A549 treated with RU486 at 1 μM for 4 hours (cell line): ENCODE results near the gene S100A7. TPM values are rescaled to one million over a fixed set of nuclear protein-coding genes. Genes with fewer than 3 reads are reported as not detected.

ENCODE experiments used
- total RNA-seq: library from RNA; stranded (reverse); fragments of 200-300 nt; extraction: Qiagen RNA extraction; gene quantifications from 5 replicates; pipeline ENCODE4 v1.2.3, GENCODE V29; 2022; ENCODE audit warnings: low read depth

S100A7 gene
- not detected in 5 replicates for total RNA-seq

DNA sequence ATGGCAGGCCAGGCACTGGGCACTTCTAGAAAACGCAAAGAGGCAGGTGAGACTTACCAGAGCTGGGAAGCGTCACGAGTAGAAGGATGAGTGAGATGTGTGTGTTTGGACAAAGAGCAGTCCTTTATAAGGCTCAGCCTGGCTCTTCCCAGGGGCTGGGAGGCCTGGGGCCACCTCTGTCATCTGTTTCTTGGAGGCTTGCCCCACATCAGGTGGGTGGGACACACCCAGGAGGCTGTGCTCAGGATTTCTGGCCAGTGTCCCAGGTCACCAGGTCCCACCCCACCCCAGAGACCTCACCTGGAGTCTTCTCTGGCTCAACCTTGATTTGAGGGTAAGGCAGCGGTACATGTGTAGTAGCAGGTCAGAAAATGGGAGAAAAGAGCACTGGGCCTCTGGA, at the start of gene S100A7:
TSS of gene S100A7 (minus strand) at position 101 of the 400 bp plus-strand sequence. CDS start 1,638 bp downstream, outside the sequence.

DNA sequence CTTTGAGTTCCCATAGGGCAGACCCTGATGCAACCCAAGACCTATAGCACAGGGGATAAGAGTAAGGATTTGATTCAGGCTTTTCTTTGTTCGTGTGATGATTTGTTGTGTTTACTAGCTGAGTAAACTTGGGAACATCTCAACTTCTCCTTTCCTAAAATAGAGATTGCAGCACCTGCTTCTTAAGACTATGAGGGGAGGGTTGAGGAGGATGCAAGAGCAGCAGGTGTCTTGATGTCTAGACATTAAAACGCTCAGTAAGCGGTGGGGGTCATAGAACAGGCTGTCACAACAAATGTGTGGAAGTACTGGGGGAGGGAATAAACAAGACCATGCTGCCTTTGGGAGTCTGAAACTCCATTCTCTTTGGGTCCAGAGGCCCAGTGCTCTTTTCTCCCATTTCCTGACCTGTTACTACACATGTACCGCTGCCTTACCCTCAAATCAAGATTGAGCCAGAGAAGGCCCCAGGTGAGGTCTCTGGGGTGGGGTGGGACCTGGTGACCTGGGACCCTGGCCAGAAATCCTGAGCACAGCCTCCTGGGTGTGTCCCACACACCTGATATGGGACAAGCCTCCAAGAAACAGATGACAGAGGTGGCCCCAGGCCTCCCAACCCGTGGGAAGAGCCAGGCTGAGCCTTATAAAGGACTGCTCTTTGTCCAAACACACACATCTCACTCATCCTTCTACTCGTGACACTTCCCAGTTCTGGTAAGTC, 44.4 kb downstream of the S100A7 start, which contains the start of gene S100A7A:
TSS of gene S100A7A (plus strand) at position 671 of the 721 bp plus-strand sequence. CDS start 1,563 bp downstream, outside the sequence.

Other genes with a start within 250 kb of the S100A7 start
- not detected in 5 replicates for gene PRR9, start 243.1 kb downstream of the S100A7 start, total RNA-seq
- not detected in 5 replicates for gene LORICRIN, start 201.0 kb downstream of the S100A7 start, total RNA-seq
- not detected in 5 replicates for gene PGLYRP3, start 147.7 kb downstream of the S100A7 start, total RNA-seq
- not detected in 5 replicates for gene PGLYRP4, start 111.8 kb downstream of the S100A7 start, total RNA-seq
- gene S100A9, start 102.8 kb downstream of the S100A7 start, total RNA-seq: 0.38 to 2.0 TPM (median 1.1 TPM) in 5 replicates
- gene S100A12, start 85.0 kb downstream of the S100A7 start, total RNA-seq: not detected in 5 replicates
- not detected in 5 replicates for gene S100A8, start 69.6 kb downstream of the S100A7 start, total RNA-seq
- not detected in 5 replicates for gene S100A7A, start 44.1 kb downstream of the S100A7 start, total RNA-seq
- 3,071 to 3,604 TPM (median 3,274 TPM) in 5 replicates for gene S100A6, start 75.3 kb upstream of the S100A7 start, total RNA-seq
- gene S100A5, start 80.3 kb upstream of the S100A7 start, total RNA-seq: 0.42 to 1.1 TPM (median 0.57 TPM) in 5 replicates
- gene S100A4, start 85.2 kb upstream of the S100A7 start, total RNA-seq: 1,522 to 1,903 TPM (median 1,710 TPM) in 5 replicates
- 85.7 to 107 TPM (median 98.6 TPM) in 5 replicates for gene S100A3, start 88.6 kb upstream of the S100A7 start, total RNA-seq
- 17.0 to 31.3 TPM (median 24.8 TPM) in 5 replicates for gene S100A2, start 105.2 kb upstream of the S100A7 start, total RNA-seq
- gene S100A16, start 152.5 kb upstream of the S100A7 start, total RNA-seq: 415 to 520 TPM (median 478 TPM) in 5 replicates
- gene S100A14, start 155.7 kb upstream of the S100A7 start, total RNA-seq: 0.28 to 0.73 TPM (median 0.45 TPM) in 5 replicates
- 153 to 185 TPM (median 171 TPM) in 5 replicates for gene S100A13, start 166.9 kb upstream of the S100A7 start, total RNA-seq
- 0.48 to 1.1 TPM (median 0.76 TPM) in 4 of 5 replicates, not detected in the other for gene S100A1, start 167.8 kb upstream of the S100A7 start, total RNA-seq
- gene CHTOP, start 173.4 kb upstream of the S100A7 start, total RNA-seq: 66.4 to 82.5 TPM (median 76.1 TPM) in 5 replicates
- 53.9 to 63.9 TPM (median 56.8 TPM) in 5 replicates for gene SNAPIN, start 198.1 kb upstream of the S100A7 start, total RNA-seq
- gene ILF2, start 210.3 kb upstream of the S100A7 start, total RNA-seq: 261 to 313 TPM (median 282 TPM) in 5 replicates
- 0.77 to 1.2 TPM (median 0.97 TPM) in 5 replicates for gene NPR1, start 218.0 kb upstream of the S100A7 start, total RNA-seq